ENCODE data around the gene PHACTR1.
"Not testable (repeated sequence)": the region's sequence is repeated elsewhere in the genome, so short reads cannot be mapped to it uniquely, and the experiment has no call there.

The PHACTR1 gene

GRCh38 chr6:12911427-12911826, 194.9 kb downstream of the PHACTR1 start:
- DNase-seq, result peak; percentile 18

GRCh38 chr6:12913201-12913600, 196.6 kb downstream of the PHACTR1 start:
- DNase-seq, result no peak

GRCh38 chr6:12916006-12916405, 199.4 kb downstream of the PHACTR1 start:
- no peak for DNase-seq

GRCh38 chr6:12916420-12917136, 200.0 kb downstream of the PHACTR1 start:
- DNase-seq, result no peak

GRCh38 chr6:12921467-12921866, 204.9 kb downstream of the PHACTR1 start:
- DNase-seq, result no peak

- DNase-seq, result no peak
Observed at GRCh38 chr6:12923644-12924235, 207.2 kb downstream of the PHACTR1 start.

DNA sequence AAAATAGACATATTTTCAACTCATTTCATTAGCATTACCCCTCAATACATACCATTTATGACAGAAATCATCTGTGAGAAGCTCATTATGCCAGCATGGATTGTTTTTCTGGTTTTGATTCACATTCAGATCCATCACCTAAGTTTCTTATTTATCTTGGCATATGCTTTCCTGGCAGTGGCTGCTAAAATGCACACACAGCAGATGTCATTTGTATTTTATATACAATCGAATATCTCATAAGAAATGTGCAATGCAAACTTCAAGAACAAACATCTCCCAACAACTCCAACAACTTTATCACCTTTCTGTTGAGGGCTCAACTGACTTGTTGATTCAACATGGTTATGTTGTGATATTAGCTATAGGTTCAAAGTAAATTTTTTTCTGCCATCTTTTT, 208.3 kb downstream of the PHACTR1 start:
- no peak for DNase-seq

DNA sequence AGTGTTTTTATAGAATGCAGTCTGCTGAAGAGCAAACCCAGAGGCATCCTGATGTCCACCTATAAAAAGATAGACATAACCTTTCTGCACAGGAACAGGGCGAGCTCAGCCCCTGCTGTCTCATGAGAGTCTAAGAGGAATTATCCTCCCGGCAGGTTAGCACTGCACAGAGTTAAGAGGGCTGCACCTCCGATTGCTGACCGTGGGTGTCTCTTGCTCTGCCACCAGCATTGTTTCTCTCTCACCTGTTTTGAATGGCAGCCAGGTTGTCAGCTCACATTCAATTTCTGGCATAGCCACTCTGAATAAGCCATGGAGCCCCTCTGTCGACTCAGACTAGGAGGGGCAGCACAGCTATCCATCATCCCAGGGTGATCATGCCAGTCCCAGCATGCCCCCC, 211.2 kb downstream of the PHACTR1 start:
- no peak for DNase-seq

DNA sequence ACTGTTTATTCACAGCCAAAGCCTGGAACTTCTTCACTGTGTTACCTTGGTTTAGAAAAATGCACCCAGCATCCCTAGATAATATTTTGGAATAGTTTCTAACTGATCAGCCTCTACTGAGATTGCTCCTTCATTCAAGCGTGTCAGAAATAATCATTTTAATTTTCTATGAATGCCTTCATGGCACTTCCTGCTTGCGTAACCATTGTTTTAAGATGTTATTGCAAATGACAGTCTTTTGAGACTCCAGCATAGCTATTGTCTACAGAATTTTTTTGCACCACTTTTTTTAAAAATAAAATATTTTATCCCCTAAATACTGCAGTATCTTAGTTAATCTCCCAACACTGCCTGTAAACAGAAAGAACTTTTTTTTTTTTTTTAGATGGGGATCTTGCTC, 213.1 kb downstream of the PHACTR1 start:
- no peak for DNase-seq

- no peak for DNase-seq
Observed at GRCh38 chr6:12931639-12932038, 215.1 kb downstream of the PHACTR1 start.

DNA sequence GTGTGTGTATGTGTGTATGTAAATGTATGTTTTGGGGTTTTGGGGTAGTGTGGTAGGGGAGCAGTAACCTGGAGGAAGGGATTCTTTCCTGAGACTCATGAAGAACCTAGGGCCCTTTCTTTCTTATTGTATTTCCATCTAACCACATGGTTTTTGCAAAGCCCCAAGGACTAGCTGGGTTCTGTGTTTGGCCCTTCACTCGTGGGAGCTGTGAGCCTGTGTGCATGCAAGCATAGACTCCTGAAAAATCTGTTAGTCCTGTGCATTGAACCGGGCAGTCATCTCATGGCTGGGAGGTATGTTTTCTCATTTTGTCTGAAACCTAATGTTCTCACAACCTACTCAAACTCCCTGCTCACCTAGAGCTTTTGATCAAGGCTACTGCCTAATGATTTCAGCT, 219.1 kb downstream of the PHACTR1 start:
- DNase-seq, result no peak

DNA sequence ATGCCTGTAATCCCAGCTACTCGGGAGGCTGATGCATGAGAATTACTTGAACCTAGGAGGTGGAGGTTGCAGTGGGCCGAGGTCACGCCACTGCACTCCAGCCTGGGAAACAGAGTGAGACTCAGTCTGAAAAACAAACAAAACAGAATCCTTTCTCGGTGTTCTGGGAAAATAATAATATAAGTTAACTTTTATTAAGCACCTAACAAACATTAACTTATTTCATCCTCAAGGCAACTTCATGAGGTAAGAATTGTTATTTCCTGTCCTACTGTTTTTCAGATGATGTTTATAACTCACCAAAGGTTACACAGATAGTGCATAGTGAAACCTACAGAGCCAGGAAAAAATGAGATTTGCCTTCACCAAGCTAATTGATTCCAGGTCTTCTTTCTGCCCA, 221.4 kb downstream of the PHACTR1 start:
- no peak for DNase-seq

DNA sequence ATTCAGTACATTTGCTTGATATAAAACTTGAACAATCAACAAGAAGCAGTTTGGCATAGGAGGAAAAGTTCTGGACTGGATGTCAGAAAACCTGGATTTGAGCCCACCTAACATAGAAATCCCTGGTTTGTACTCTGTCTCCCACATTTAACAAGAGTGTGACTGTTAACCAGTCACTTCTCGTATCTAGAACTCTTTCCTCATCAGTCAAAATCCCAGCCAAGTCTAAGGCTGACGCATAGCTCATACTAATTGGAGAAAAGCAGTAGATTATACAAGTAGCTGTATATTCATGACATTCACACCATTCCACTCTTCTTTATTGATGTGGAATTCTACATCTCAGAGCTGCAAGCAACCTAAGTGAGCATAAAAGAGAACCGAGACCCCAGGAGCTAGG, 222.7 kb downstream of the PHACTR1 start:
- DNase-seq, result no peak

DNA sequence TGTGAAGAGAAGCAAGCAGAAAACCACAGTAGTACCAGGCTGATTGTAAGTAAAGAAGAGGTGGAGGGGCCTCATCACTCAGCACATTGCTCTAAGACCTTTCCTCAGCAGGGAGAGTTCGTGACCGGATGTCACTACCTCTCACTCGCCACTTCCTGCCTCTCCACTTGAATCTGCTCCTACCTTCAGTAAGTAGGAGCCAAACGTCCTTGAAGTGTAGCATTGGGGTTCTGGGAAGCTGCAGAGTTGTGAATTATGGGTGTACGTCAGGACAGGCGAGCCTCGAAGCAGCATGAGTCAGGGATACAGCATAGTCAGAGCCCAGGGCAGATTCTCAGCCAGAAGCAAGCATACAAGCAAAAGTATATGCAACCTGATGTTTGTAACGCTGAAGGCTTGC, 224.9 kb downstream of the PHACTR1 start:
- DNase-seq, result peak; percentile 20

GRCh38 chr6:12943549-12943948, 227.0 kb downstream of the PHACTR1 start:
- no peak for DNase-seq

DNA sequence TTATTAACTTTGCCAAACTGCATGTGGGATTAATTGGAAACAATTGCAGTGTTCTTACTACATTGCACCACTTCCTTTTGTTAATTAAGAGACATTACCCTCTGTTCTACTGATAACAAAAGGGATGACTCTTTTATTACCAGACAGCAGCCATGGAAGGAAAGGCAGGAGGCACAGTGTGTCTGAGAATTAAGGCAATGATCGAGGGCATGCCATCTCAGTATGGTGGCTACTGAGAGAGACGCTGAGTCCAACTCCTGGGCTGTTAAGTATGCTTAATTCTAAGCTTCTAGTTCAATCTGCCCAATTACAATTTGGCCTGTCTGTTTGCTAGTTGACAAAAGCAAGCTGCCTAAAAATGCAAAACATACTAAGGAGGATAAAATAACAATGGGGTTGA, 227.4 kb downstream of the PHACTR1 start:
- no peak for DNase-seq

- not testable (repeated sequence) for DNase-seq
Observed at GRCh38 chr6:12944528-12944927, 228.0 kb downstream of the PHACTR1 start.

DNA sequence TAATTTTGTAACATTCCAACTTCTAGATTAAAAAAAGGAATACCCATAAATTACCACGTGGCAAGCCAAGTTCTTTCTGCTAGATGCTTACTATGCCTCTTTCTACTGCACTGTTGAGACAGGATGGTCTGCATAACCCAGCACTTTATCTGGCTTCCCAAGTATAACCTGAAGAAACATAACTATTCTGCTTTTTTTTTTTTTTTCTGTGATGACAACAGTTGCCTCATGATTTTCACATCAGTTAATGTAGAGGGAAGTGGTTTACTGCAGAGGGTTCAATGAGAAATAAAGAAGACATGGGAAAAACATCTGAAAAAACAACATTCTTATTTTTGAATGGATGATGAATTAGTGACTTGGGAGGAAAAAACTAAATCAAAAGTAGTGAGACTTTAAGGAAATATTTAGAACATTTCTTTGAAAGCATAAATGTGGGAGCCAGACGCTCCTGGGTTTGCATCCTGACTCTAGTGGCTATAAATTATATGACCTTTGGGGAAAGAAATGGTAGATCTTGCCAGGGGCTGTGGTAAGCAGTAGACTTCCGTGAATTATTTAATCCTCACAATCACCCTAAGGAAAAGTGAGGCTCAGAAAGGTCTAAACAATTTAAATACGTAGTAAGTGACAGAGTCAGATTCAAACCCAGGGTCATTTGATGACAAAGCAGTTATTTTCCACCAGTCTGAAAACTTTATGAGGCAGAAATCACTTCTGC, 230.7 kb downstream of the PHACTR1 start:
- no peak for DNase-seq

- DNase-seq, result no peak
Observed at GRCh38 chr6:12947967-12948366, 231.4 kb downstream of the PHACTR1 start.

GRCh38 chr6:12950976-12951375, 234.4 kb downstream of the PHACTR1 start:
- DNase-seq, result peak; percentile 16

GRCh38 chr6:12951415-12951814, 234.8 kb downstream of the PHACTR1 start:
- DNase-seq, result no peak

DNA sequence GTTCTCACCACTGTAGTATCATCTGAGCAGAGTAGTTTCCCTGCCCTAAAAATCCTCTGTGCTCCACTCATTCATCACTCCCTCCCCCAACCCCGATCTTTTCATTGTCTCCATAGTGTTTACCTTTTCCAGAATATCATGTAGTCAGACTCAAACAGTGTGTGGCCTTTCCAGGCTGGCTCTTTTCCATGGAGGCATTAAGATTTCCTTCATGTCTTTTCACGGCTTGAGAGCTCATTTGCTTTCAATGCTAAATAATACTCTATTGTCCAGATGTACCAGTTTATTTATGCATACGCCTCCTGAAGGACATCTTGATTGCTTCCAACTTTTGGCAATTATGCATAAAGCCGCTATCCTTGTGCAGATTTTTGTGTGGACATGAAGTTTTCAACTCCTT, 235.8 kb downstream of the PHACTR1 start:
- no peak for DNase-seq

DNA sequence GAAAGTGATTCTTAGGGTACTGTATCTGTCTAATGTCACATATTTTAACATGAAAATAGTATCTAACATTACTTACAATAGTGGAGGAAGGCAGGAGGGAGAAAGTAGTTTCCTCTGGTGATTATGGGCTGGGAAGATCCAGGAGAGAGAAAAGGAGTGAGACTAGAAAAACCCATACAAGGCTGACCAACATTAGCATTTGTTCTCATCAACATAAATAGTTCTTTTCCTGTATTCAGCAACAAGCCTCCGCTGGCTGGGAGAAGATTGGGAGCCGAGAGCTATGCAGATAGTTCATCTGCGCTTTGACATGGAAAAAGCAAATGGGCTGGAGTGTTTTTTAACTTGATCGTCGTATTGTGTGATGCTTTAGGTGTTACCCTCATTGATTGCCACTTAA, 239.4 kb downstream of the PHACTR1 start:
- DNase-seq, result no peak

GRCh38 chr6:12956991-12957320, 240.4 kb downstream of the PHACTR1 start:
- no peak for DNase-seq
